ENCODE data around the gene CALR3. TPM values are rescaled to one million over a fixed set of nuclear protein-coding genes. Genes with fewer than 3 reads are reported as not detected.
A peak's percentile ranks its signal among the peaks of the same experiment; 100 is the strongest.

Gene CALR3
- total and polyA plus RNA-seq, 2 of the 13 experiments (the other 11 are each of a cell fraction or from before 2014, with no cell fraction given), result not detected

DNA sequence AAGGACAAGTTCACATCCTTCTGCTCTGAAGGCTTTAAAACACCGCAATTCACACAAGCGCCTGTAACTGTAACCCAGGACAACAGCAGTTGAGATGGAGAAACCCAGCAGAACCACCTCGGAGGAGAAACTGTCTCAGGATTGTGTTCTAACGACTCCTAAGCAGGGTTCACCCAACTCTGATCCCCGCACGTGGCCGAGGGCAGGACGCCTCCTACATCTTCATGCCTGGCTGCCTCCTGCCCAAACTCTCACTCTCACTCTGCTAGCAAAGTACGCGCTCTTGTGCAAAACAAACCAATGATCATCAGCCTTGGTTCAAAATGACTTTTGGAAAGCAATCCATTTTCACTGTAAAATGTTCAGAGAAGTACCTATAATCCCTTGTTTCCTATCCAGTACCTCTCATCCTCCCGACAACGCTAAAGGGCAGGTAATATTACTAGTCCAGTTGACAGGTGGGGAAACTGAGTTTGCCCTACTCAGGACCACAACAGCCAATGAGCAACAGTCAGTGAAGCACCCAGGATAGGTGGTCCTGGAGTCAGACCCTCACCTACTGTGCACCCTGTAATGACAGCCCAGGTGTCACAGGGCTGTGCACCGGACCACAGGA, 49.8 kb downstream of the CALR3 start:
- Histone ChIP-seq H3K36me3 (replicated peaks in 1 of 2; ENCODE audit: control insufficient read depth in 1 of 2, insufficient read depth in 2 of 2, low read length in 2 of 2) (peaks cover 0 to 11% of the 10 kb centered on the region in 2 experiments; a peak in 3 of 5 replicates), H3K79me2 (ENCODE audit: insufficient read depth, low read length) (peaks cover 86% of the 10 kb centered on the region), H4K20me1 (ENCODE audit: insufficient read depth, low read length) (peaks cover 10% of the 10 kb centered on the region; the same call in 1 of the 2 replicates), H3K4me2 (ENCODE audit: low read depth, low read length) (peak overlapping the region; percentile 30), H3K27ac (ENCODE audit: extremely low read length, insufficient read depth, low read length) (peak overlapping the region; percentile 12), H3K27me3 (ENCODE audit: control insufficient read depth in 1 of 2, insufficient read depth in 2 of 2, low read length in 2 of 2) (no peaks in the 10 kb centered on the region), H3K4me3 (replicated peaks in 1 of 3; ENCODE audit: insufficient read depth in 1 of 3, low read depth in 2 of 3, low read length in 3 of 3) (no peak overlapping the region), H2AFZ (ENCODE audit: low read length) (no peak overlapping the region), H3K4me1 (ENCODE audit: insufficient read depth, low read length) (peaks cover 44% of the 10 kb centered on the region), H3K9me3 (ENCODE audit: low read length) (no peaks in the 10 kb centered on the region), H3K9ac (ENCODE audit: insufficient read depth, low read depth, low read length) (no peak overlapping the region)
- FAIRE-seq (no peak), DNase-seq (ENCODE audit: low spot score) (no peak), ATAC-seq (no peak)
- intact Hi-C loops (cut with micrococcal nuclease; ENCODE audit: unreplicated experiment), result loop anchor here (2.0 to 10.0 kb wide), 2 partner anchors 19 to 49 kb away; partner anchors contain the start of genes C19orf44 and CALR3
- WGBS (ENCODE audit: low lambda C conversion rate), result 98% methylated on average over 13 of the region's 13 CpGs
- in situ Hi-C loops (cut with HindIII; ENCODE audit: extremely low pct_ligation_motif_present, low pct_unique_long_range_greater_than_20kb), result no loop called here
- ChIA-PET POLR2A (interaction anchor here (1.0 to 1.8 kb wide), 3 partner anchors 11 to 71 kb away, joined by 3 to 4 read pairs (median 3); no protein-coding TSS in a partner anchor), CTCF (ENCODE audit: low intra/inter-chr PET ratio, low total read pairs) (no interaction called here)
- TF ChIP-seq, protein P1, sequence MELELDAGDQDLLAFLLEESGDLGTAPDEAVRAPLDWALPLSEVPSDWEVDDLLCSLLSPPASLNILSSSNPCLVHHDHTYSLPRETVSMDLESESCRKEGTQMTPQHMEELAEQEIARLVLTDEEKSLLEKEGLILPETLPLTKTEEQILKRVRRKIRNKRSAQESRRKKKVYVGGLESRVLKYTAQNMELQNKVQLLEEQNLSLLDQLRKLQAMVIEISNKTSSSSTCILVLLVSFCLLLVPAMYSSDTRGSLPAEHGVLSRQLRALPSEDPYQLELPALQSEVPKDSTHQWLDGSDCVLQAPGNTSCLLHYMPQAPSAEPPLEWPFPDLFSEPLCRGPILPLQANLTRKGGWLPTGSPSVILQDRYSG (CRISPR knock-in tag; IDR thresholded peaks at IDR 0.05), result no peak
- TF ChIP-seq FOXK1 (CRISPR knock-in tag; IDR thresholded peaks at IDR 0.05; ENCODE audit: borderline replicate concordance, low read depth), result no peak
- no peak for TF ChIP-seq SSRP1 (CRISPR knock-in tag; IDR thresholded peaks at IDR 0.05)
- TF ChIP-seq MIER2 (CRISPR knock-in tag; IDR thresholded peaks at IDR 0.05), result no peak
- TF ChIP-seq PRMT3 (CRISPR knock-in tag; IDR thresholded peaks at IDR 0.05; ENCODE audit: borderline replicate concordance, low read depth), result no peak
- TF ChIP-seq ZNF652 (CRISPR knock-in tag; IDR thresholded peaks at IDR 0.05; ENCODE audit: borderline replicate concordance, low read depth), result no peak
- TF ChIP-seq ZNF781 (CRISPR knock-in tag; IDR thresholded peaks at IDR 0.05; ENCODE audit: borderline replicate concordance, not compliant biosample characterization), result no peak
- no peak for TF ChIP-seq SALL1 (CRISPR knock-in tag; IDR thresholded peaks at IDR 0.05)
- no peak for TF ChIP-seq JUNB (CRISPR knock-in tag; IDR thresholded peaks at IDR 0.05; ENCODE audit: borderline replicate concordance)
- TF ChIP-seq KDM5B (CRISPR knock-in tag; IDR thresholded peaks at IDR 0.05; ENCODE audit: borderline replicate concordance), result no peak
- TF ChIP-seq CHD2 (IDR thresholded peaks at IDR 0.05; ENCODE audit: low read depth, low read length), result no peak
- TF ChIP-seq, protein P2, sequence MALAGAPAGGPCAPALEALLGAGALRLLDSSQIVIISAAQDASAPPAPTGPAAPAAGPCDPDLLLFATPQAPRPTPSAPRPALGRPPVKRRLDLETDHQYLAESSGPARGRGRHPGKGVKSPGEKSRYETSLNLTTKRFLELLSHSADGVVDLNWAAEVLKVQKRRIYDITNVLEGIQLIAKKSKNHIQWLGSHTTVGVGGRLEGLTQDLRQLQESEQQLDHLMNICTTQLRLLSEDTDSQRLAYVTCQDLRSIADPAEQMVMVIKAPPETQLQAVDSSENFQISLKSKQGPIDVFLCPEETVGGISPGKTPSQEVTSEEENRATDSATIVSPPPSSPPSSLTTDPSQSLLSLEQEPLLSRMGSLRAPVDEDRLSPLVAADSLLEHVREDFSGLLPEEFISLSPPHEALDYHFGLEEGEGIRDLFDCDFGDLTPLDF (CRISPR knock-in tag; IDR thresholded peaks at IDR 0.05), result no peak
- TF ChIP-seq GZF1 (CRISPR knock-in tag; IDR thresholded peaks at IDR 0.05), result no peak
- TF ChIP-seq KAT8 (CRISPR knock-in tag; IDR thresholded peaks at IDR 0.05), result no peak
- no peak for TF ChIP-seq RARG (CRISPR knock-in tag; IDR thresholded peaks at IDR 0.05; ENCODE audit: low read depth)
- no peak for TF ChIP-seq ZNF275 (CRISPR knock-in tag; IDR thresholded peaks at IDR 0.05; ENCODE audit: borderline replicate concordance)
- no peak for TF ChIP-seq DPF2 (CRISPR knock-in tag; IDR thresholded peaks at IDR 0.05; ENCODE audit: borderline replicate concordance, low read depth)
- no peak for TF ChIP-seq HMGA1 (CRISPR knock-in tag; conservative IDR thresholded peaks at IDR 0.05)
- no peak for TF ChIP-seq ZFP37 (CRISPR knock-in tag; IDR thresholded peaks at IDR 0.05; ENCODE audit: borderline replicate concordance)
- no TSS peak for BruUV-seq (replicated peaks)
